NB4 (cell line): ENCODE measurements around the gene TM4SF5.

Experiments used
- MAX ChIP-seq: IDR thresholded peaks from 2 replicates; pipeline ENCODE4 v1.6.1; 2011; ENCODE audit warnings: low read depth, low read length
- TF ChIP-seq, protein P1 (sequence below): IDR thresholded peaks from one replicate; pipeline ENCODE4 v1.5.1; 2012; ENCODE audit warnings: low read depth, low read length

- TF ChIP-seq, protein P1, sequence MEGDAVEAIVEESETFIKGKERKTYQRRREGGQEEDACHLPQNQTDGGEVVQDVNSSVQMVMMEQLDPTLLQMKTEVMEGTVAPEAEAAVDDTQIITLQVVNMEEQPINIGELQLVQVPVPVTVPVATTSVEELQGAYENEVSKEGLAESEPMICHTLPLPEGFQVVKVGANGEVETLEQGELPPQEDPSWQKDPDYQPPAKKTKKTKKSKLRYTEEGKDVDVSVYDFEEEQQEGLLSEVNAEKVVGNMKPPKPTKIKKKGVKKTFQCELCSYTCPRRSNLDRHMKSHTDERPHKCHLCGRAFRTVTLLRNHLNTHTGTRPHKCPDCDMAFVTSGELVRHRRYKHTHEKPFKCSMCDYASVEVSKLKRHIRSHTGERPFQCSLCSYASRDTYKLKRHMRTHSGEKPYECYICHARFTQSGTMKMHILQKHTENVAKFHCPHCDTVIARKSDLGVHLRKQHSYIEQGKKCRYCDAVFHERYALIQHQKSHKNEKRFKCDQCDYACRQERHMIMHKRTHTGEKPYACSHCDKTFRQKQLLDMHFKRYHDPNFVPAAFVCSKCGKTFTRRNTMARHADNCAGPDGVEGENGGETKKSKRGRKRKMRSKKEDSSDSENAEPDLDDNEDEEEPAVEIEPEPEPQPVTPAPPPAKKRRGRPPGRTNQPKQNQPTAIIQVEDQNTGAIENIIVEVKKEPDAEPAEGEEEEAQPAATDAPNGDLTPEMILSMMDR, result no peak
- no peak for TF ChIP-seq MAX
Measured at GRCh38 chr17:4750606-4751005, 21.1 kb upstream of the TM4SF5 start.
